K562 (cell line): ENCODE results near the gene ARHGAP25. TPM values are rescaled to one million over a fixed set of nuclear protein-coding genes. Genes with fewer than 3 reads are reported as not detected.

Source experiments
- ATAC-seq: fragments of 200-7000 bp; cut with Tn5 transposase; 3 replicates; pipeline ENCODE4 v1.9.1; 2020; ENCODE audit warnings: moderate library complexity
- BruUV-seq: library from RNA; stranded (reverse); fragments of 400-500 nt; replicated peaks from 2 replicates; lab custom pipeline; 2021; lab: Mats Ljungman, UMichigan
- CTCF ChIA-PET: fragments of 300-600 bp; formaldehyde crosslinking; extraction: SDS; loops from one replicate; lab custom pipeline; 2021; ENCODE audit warnings: low intra/inter-chr PET ratio; lab: Yijun Ruan, JAX
- POLR2A ChIA-PET: fragments of 300-600, 350-650 bp; sonication (Branson Sonifier 250); formaldehyde crosslinking; extraction: SDS; loops from one replicate; lab custom pipeline; 2021; ENCODE audit warnings: antibody characterized with exemption, inconsistent platforms; lab: Yijun Ruan, JAX
- DNase-seq, 4 experiments: peaks; one replicate each; pipeline versions ENCODE4 v3.0.0 to v3.0.0-alpha.2; 2011 to 2018; ENCODE audit warnings: low spot score in 3 of 4, mixed read lengths in 3 of 4; ENCODE audit errors: extremely low read depth in 1 of 4
- FAIRE-seq: peaks from 2 replicates; lab custom pipeline; 2011; peaks lifted over from hg19 to GRCh38; lab: Jason Lieb, UNC
- H2AFZ ChIP-seq: 2 replicates; pipeline ENCODE4 v1.6.0; 2011; ENCODE audit warnings: low read depth, low read length, control low read depth, inconsistent platforms
- H3K27ac ChIP-seq: fragments of 200-600 bp; 3 replicates; pipeline ENCODE4 v1.8.0; 2011; ENCODE audit warnings: low read depth, mild to moderate bottlenecking, control low read depth, inconsistent platforms, low read length, moderate library complexity, mixed read lengths; ENCODE audit errors: extremely low read depth
- H3K27me3 ChIP-seq, 2 experiments: fragments of 300-600 bp in 1 of 2; 2 replicates in 1 of 2; 3 replicates in 1 of 2; pipeline versions ENCODE4 v1.6.0 to v1.8.0; 2011; ENCODE audit warnings: inconsistent platforms in 2 of 2, low read length in 2 of 2, mild to moderate bottlenecking in 1 of 2, mixed read lengths in 1 of 2, moderate library complexity in 1 of 2; ENCODE audit not compliant: control insufficient read depth in 2 of 2, insufficient read depth in 2 of 2
- H3K36me3 ChIP-seq: fragments of 300-600 bp; 3 replicates; pipeline ENCODE4 v1.8.0; 2011; ENCODE audit warnings: mild to moderate bottlenecking, low read length, inconsistent platforms; ENCODE audit not compliant: control insufficient read depth, insufficient read depth
- H3K4me1 ChIP-seq, 2 experiments: fragments of 200-600 bp in 1 of 2; replicated peaks in 1 of 2; 2 replicates in 1 of 2; 3 replicates in 1 of 2; pipeline versions ENCODE4 v1.5.1 to v1.8.0; 2011; ENCODE audit warnings: inconsistent platforms in 2 of 2, low read length in 2 of 2, mild to moderate bottlenecking in 1 of 2, mixed read lengths in 1 of 2, moderate library complexity in 1 of 2; ENCODE audit not compliant: control insufficient read depth in 2 of 2, insufficient read depth in 2 of 2
- H3K4me2 ChIP-seq: 2 replicates; pipeline ENCODE4 v1.6.1; 2011; ENCODE audit warnings: low read length, control low read depth, inconsistent platforms, mixed read lengths; ENCODE audit not compliant: insufficient read depth
- H3K4me3 ChIP-seq: fragments of 200-600 bp; sonication (generic), shearing (Covaris generic); 2 replicates; pipeline ENCODE4 v1.5.1; 2016; ENCODE audit warnings: control low read depth, inconsistent platforms
- H3K79me2 ChIP-seq: fragments of 200-600 bp; 3 replicates; pipeline ENCODE4 v1.8.0; 2011; ENCODE audit warnings: low read length, inconsistent platforms; ENCODE audit not compliant: control insufficient read depth, insufficient read depth
- H3K9ac ChIP-seq, 2 experiments: 2 replicates each; pipeline versions ENCODE4 v1.6.0 to v1.6.1; 2011; ENCODE audit warnings: low read depth in 2 of 2, low read length in 2 of 2, control low read depth in 1 of 2, inconsistent platforms in 1 of 2, mild to moderate bottlenecking in 1 of 2, mixed read lengths in 1 of 2; ENCODE audit not compliant: insufficient read depth in 1 of 2
- H3K9me1 ChIP-seq: one replicate; pipeline ENCODE4 v1.6.0; 2011; ENCODE audit warnings: inconsistent platforms, mild to moderate bottlenecking, low read length, moderate library complexity; ENCODE audit not compliant: control insufficient read depth, insufficient read depth
- H3K9me3 ChIP-seq: replicated peaks from 2 replicates; pipeline ENCODE4 v1.5.1; 2011; ENCODE audit warnings: low read depth, low read length, inconsistent platforms; ENCODE audit not compliant: control insufficient read depth, insufficient read depth
- H4K20me1 ChIP-seq: replicated peaks from 2 replicates; pipeline ENCODE4 v1.6.1; 2011; ENCODE audit warnings: low read length, inconsistent platforms, mixed read lengths; ENCODE audit not compliant: control insufficient read depth, insufficient read depth
- CEBPG ChIP-seq, 3 experiments: fragments of 200-800 bp in 1 of 3; sonication (Bioruptor generic) in 1 of 3; sonication (generic) in 1 of 3; formaldehyde crosslinking in 1 of 3; IDR thresholded peaks in 2 of 3; conservative IDR thresholded peaks in 1 of 3; 2 replicates each; pipeline versions ENCODE4 v1.6.1 to v1.8.0; 2016 to 2022; ENCODE audit warnings: missing compliant biosample characterization in 2 of 3, missing genetic modification characterization in 2 of 3, mild to moderate bottlenecking in 1 of 3, missing genetic modification reagents in 1 of 3
- DPF2 ChIP-seq: fragments of 450-650 bp; IDR thresholded peaks from 2 replicates; pipeline ENCODE4 v1.6.1; 2016
- FOXK1 ChIP-seq: sonication (generic); formaldehyde crosslinking; IDR thresholded peaks from 2 replicates; pipeline ENCODE4 v1.8.0; 2022; ENCODE audit warnings: missing genetic modification reagents, mild to moderate bottlenecking, borderline replicate concordance
- IFI16 ChIP-seq: fragments of 250-450 bp; sonication (Bioruptor Pico); IDR thresholded peaks from 2 replicates; pipeline ENCODE4 v2.1.2; 2022; ENCODE audit warnings: mild to moderate bottlenecking, inconsistent platforms
- ILK ChIP-seq: fragments of 450-650 bp; IDR thresholded peaks from 2 replicates; pipeline ENCODE4 v1.6.1; 2016; ENCODE audit warnings: missing genetic modification characterization, low read depth, mild to moderate bottlenecking, missing compliant biosample characterization, moderate library complexity, borderline replicate concordance
- MAFF ChIP-seq: IDR thresholded peaks from 2 replicates; pipeline ENCODE4 v1.6.1; 2012; ENCODE audit warnings: low read length, improper control_type of control experiment
- NFE2L1 ChIP-seq: fragments of 450-650 bp; IDR thresholded peaks from 2 replicates; pipeline ENCODE4 v1.6.1; 2016; ENCODE audit warnings: missing genetic modification characterization, low read depth, mild to moderate bottlenecking, missing compliant biosample characterization, moderate library complexity, borderline replicate concordance
- PBX2 ChIP-seq, 2 experiments: IDR thresholded peaks in 1 of 2; conservative IDR thresholded peaks in 1 of 2; 2 replicates each; pipeline ENCODE4 v1.6.1; 2016; ENCODE audit warnings: low read depth in 2 of 2, mild to moderate bottlenecking in 1 of 2, missing compliant biosample characterization in 1 of 2, missing genetic modification characterization in 1 of 2, moderate library complexity in 1 of 2
- SMARCB1 ChIP-seq: IDR thresholded peaks from 2 replicates; pipeline ENCODE4 v1.6.1; 2011; ENCODE audit warnings: improper control_type of control experiment, low read depth; ENCODE audit not compliant: insufficient read length
- SRSF3 ChIP-seq: fragments of 200-400 bp; formaldehyde crosslinking; IDR thresholded peaks from 2 replicates; pipeline ENCODE4 v1.6.1; 2016; ENCODE audit warnings: mild to moderate bottlenecking, low read length, moderate library complexity; ENCODE audit not compliant: insufficient read depth
- TFAM ChIP-seq: fragments of 250-450 bp; sonication (Bioruptor Pico); conservative IDR thresholded peaks from 2 replicates; pipeline ENCODE4 v1.5.0; 2021; ENCODE audit warnings: mild to moderate bottlenecking, moderate library complexity
- ZBTB26 ChIP-seq: fragments of 450-650 bp; formaldehyde crosslinking; IDR thresholded peaks from 2 replicates; pipeline ENCODE4 v1.4.0; 2022; ENCODE audit warnings: missing genetic modification characterization
- ZNF174 ChIP-seq: fragments of 250-450 bp; sonication (Bioruptor Pico); IDR thresholded peaks from 2 replicates; pipeline ENCODE4 v1.4.0; 2020; ENCODE audit warnings: mild to moderate bottlenecking
- ZNF175 ChIP-seq: fragments of 200-800 bp; sonication (Bioruptor generic); IDR thresholded peaks from 2 replicates; pipeline ENCODE4 v1.6.1; 2016; ENCODE audit warnings: low read depth, mild to moderate bottlenecking, missing genetic modification characterization, missing compliant biosample characterization
- WGBS: fragments of 100-300 bp; shearing (Covaris generic); methylation state at CpG from one replicate; pipeline ENCODE4 v1.1.6; 2016; ENCODE audit warnings: low coverage, mixed read lengths; ENCODE audit not compliant: insufficient coverage; ENCODE audit errors: missing lambda C conversion rate; 5-methylcytosine and 5-hydroxymethylcytosine counted together
- in situ Hi-C: fragments of 300-500 bp; cut with MboI; formaldehyde crosslinking; loops from 4 replicates; pipeline ENCODE4 v1.15.0; 2018; ENCODE audit warnings: inconsistent platforms, mixed read lengths
- intact Hi-C: fragments of 100-400 bp; cut with micrococcal nuclease; formaldehyde crosslinking; loops from 2 replicates; pipeline ENCODE4 v1.14.2; 2022
- polyA plus RNA-seq, 8 experiments: library from polyadenylated mRNA; depleted of rRNA in 4 of 8; stranded (reverse) in 5 of 8; unstranded in 3 of 8; fragments of >200 nt; fragmentation: Nextera tagmentation in 2 of 8; fragmentation: Illumina TruSeq in 1 of 8; extraction: Ambion mirVana in 2 of 8; extraction: Trizol in 1 of 8; gene quantifications; 2 replicates each; pipeline versions ENCODE4 v1.2.1 to v1.2.3, GENCODE V29; 2011 to 2014; ENCODE audit warnings: inconsistent platforms in 1 of 8, missing spikeins in 1 of 8
- total RNA-seq, 7 experiments: library from RNA; depleted of rRNA in 6 of 7; stranded (reverse); fragments of >200 nt in 6 of 7; fragmentation: Illumina TruSeq in 2 of 7; extraction: Trizol in 2 of 7; gene quantifications; 2 replicates each; pipeline versions ENCODE4 v1.2.1 to v1.2.3, GENCODE V29; 2011 to 2021; ENCODE audit warnings: low replicate concordance in 1 of 7

The ARHGAP25 gene
- total and polyA plus RNA-seq, 9 of the 15 experiments (the other 6 are each of a cell fraction or from before 2014, with no cell fraction given) = 4.9 to 14.8 (median 10.7) TPM

- TF ChIP-seq SRSF3 = no peak
- TF ChIP-seq ILK (tag) = no peak
- no peak for TF ChIP-seq TFAM (CRISPR knock-in tag)
These were observed 98.6 kb downstream of the ARHGAP25 start (continued) for GRCh38 chr2:68833162-68833561.

- H3K27ac ChIP-seq = peak overlapping the region; percentile 49; the same call in 2 of the 3 replicates
- H3K9me1 ChIP-seq = no peaks in the 10 kb centered on the region
- peak overlapping the region in 1 of 2 experiments; percentile 61; a peak in 1 of 4 replicates for H3K9ac ChIP-seq
- in situ Hi-C loops = loop anchor here (10.0 kb wide), 1 partner anchor 370 kb away; the partner anchor contains the start of genes APLF and FBXO48
- ATAC-seq (no peak), DNase-seq (peak in 1 of 4 experiments; percentile 34), FAIRE-seq (peak; percentile 57)
- H3K4me3 ChIP-seq = no peak overlapping the region
- no peaks in the 10 kb centered on the region for H4K20me1 ChIP-seq
- CTCF ChIA-PET = no interaction called here
- intact Hi-C loops = loop anchor here (5.0 kb wide), 1 partner anchor 68 kb away; no protein-coding TSS in a partner anchor
- H3K27me3 ChIP-seq = no peaks in the 10 kb centered on the region
- H3K4me2 ChIP-seq = no peak overlapping the region; the same call in 1 of the 2 replicates
- H3K36me3 ChIP-seq = no peaks in the 10 kb centered on the region
- 43% methylated on average over 6 of the region's 6 CpGs for WGBS
- H3K4me1 ChIP-seq = peaks cover 11 to 47% of the 10 kb centered on the region in 2 experiments; a peak in 4 of 5 replicates
- no peaks in the 10 kb centered on the region; the same call in 1 of the 2 replicates for H3K9me3 ChIP-seq
- H2AFZ ChIP-seq = peak overlapping the region; percentile 75
- POLR2A ChIA-PET = interaction anchor here (0.8 to 1.3 kb wide), 3 partner anchors 12 to 91 kb away, joined by 3 read pairs; no protein-coding TSS in a partner anchor
- H3K79me2 ChIP-seq = no peaks in the 10 kb centered on the region
- BruUV-seq = no TSS peak
- no peak for TF ChIP-seq ZNF175 (CRISPR knock-in tag)
- TF ChIP-seq IFI16 = no peak
- TF ChIP-seq ZNF174 (CRISPR knock-in tag) = no peak
- no peak for TF ChIP-seq CEBPG (CRISPR knock-in tag; IDR thresholded peaks at IDR 0.05)
- no peak for TF ChIP-seq CEBPG (tag; conservative IDR thresholded peaks at IDR 0.05 in 1 of 2, IDR thresholded peaks at IDR 0.05 in 1 of 2)
- no peak for TF ChIP-seq PBX2 (CRISPR knock-in tag; IDR thresholded peaks at IDR 0.05; ENCODE audit: low read depth)
- no peak for TF ChIP-seq PBX2 (tag; conservative IDR thresholded peaks at IDR 0.05; ENCODE audit: low read depth)
- peak; percentile 88 for TF ChIP-seq MAFF
- TF ChIP-seq ZBTB26 (CRISPR knock-in tag) = no peak
- TF ChIP-seq FOXK1 = no peak
- peak; percentile 29; the same call in 1 of the 2 replicates for TF ChIP-seq DPF2
- TF ChIP-seq SMARCB1 = no peak
- TF ChIP-seq NFE2L1 (tag) = peak; percentile 61
These were observed 100.2 kb downstream of the ARHGAP25 start for GRCh38 chr2:68834737-68835376.
